ENCODE measurements around the gene C1orf210. TPM values are rescaled to one million over a fixed set of nuclear protein-coding genes. Genes with fewer than 3 reads are reported as not detected.

C1orf210 gene
- total RNA-seq, 1 experiment from 2014 or later, result 12.8 TPM

GRCh38 chr1:43279161-43279560, 6.2 kb downstream of the C1orf210 start:
- POLR2A ChIA-PET, result no interaction called here
- peaks cover 23% of the 10 kb centered on the region for H3K36me3 Mint-ChIP-seq
- no peaks in the 10 kb centered on the region for H3K27me3 Mint-ChIP-seq (ENCODE audit: low read depth)
- DNase-seq (ENCODE audit: low spot score), result no peak
- CTCF ChIA-PET, result no interaction called here
- no peaks in the 10 kb centered on the region for H3K9me3 Mint-ChIP-seq
- no peak overlapping the region for H3K27ac Mint-ChIP-seq
- no peak for ATAC-seq
- no peak overlapping the region for H3K4me3 Mint-ChIP-seq
- peaks cover 17% of the 10 kb centered on the region for H3K4me1 Mint-ChIP-seq
- TF ChIP-seq ZBTB21 (CRISPR knock-in tag; IDR thresholded peaks at IDR 0.05; ENCODE audit: borderline replicate concordance), result no peak
- no peak for TF ChIP-seq CBFB (CRISPR knock-in tag; IDR thresholded peaks at IDR 0.05; ENCODE audit: low read depth)

GRCh38 chr1:43277116-43277876, 8.1 kb downstream of the C1orf210 start:
- ChIA-PET POLR2A (no interaction called here), CTCF (no interaction called here)
- DNase-seq (ENCODE audit: low spot score) (no peak), ATAC-seq (no peak)
- H3K9me3 Mint-ChIP-seq, result no peaks in the 10 kb centered on the region
- peak overlapping the region; percentile 40; the same call in 1 of the 2 replicates for H3K27ac Mint-ChIP-seq
- H3K4me1 Mint-ChIP-seq, result peaks cover 13% of the 10 kb centered on the region
- no peaks in the 10 kb centered on the region for H3K27me3 Mint-ChIP-seq (ENCODE audit: low read depth)
- no peak for TF ChIP-seq ZNF423 (CRISPR knock-in tag; IDR thresholded peaks at IDR 0.05)
- no peak for TF ChIP-seq E2F5 (CRISPR knock-in tag; IDR thresholded peaks at IDR 0.05)
- TF ChIP-seq CBFB (CRISPR knock-in tag; IDR thresholded peaks at IDR 0.05; ENCODE audit: low read depth), result no peak
- TF ChIP-seq NFE2L1 (CRISPR knock-in tag; IDR thresholded peaks at IDR 0.05), result no peak
- no peak overlapping the region for H3K4me3 Mint-ChIP-seq
- H3K36me3 Mint-ChIP-seq, result peaks cover 30% of the 10 kb centered on the region

GRCh38 chr1:43276673-43277072, 8.7 kb downstream of the C1orf210 start:
- peaks cover 16% of the 10 kb centered on the region for H3K4me1 Mint-ChIP-seq
- DNase-seq (ENCODE audit: low spot score) (no peak), ATAC-seq (no peak)
- peaks cover 26% of the 10 kb centered on the region for H3K36me3 Mint-ChIP-seq
- H3K27ac Mint-ChIP-seq, result peak overlapping the region; percentile 40; the same call in 1 of the 2 replicates
- ChIA-PET POLR2A (interaction anchor here (0.7 kb wide), 2 partner anchors 8 to 82 kb away, joined by 3 read pairs; partner anchors contain the start of gene CDC20), CTCF (interaction anchor here (2.8 kb wide), 1 partner anchor 9 kb away, joined by 14 read pairs; the partner anchor contains the start of gene C1orf210)
- H3K27me3 Mint-ChIP-seq (ENCODE audit: low read depth), result no peaks in the 10 kb centered on the region
- H3K4me3 Mint-ChIP-seq, result no peak overlapping the region
- no peaks in the 10 kb centered on the region for H3K9me3 Mint-ChIP-seq
- TF ChIP-seq STAT6 (CRISPR knock-in tag; conservative IDR thresholded peaks at IDR 0.05; ENCODE audit: low read depth) (no peak), RELA (CRISPR knock-in tag; IDR thresholded peaks at IDR 0.05; ENCODE audit: borderline replicate concordance) (no peak), AR (CRISPR knock-in tag; IDR thresholded peaks at IDR 0.05) (no peak), NFATC4 (CRISPR knock-in tag; IDR thresholded peaks at IDR 0.05) (no peak), ZNF121 (CRISPR knock-in tag; IDR thresholded peaks at IDR 0.05) (no peak), NFE2L1 (CRISPR knock-in tag; IDR thresholded peaks at IDR 0.05) (no peak), ZNF425 (CRISPR knock-in tag; conservative IDR thresholded peaks at IDR 0.05) (no peak), USF1 (CRISPR knock-in tag; IDR thresholded peaks at IDR 0.05) (no peak), RORB (CRISPR knock-in tag; IDR thresholded peaks at IDR 0.05) (no peak), ATF1 (CRISPR knock-in tag; IDR thresholded peaks at IDR 0.05) (no peak), FOXP1 (CRISPR knock-in tag; IDR thresholded peaks at IDR 0.05; ENCODE audit: borderline replicate concordance) (no peak), GTF2I (CRISPR knock-in tag; conservative IDR thresholded peaks at IDR 0.05) (no peak), TP53 (CRISPR knock-in tag; IDR thresholded peaks at IDR 0.05) (no peak), GABPB1 (CRISPR knock-in tag; IDR thresholded peaks at IDR 0.05) (no peak)
